ENCODE results near the gene CCL20. TPM values are rescaled to one million over a fixed set of nuclear protein-coding genes. Genes with fewer than 3 reads are reported as not detected.

CCL20 gene
- total and polyA plus RNA-seq, 2 of the 13 experiments (the other 11 are each of a cell fraction or from before 2014, with no cell fraction given), result 223 to 903 TPM

- TF ChIP-seq ZNF232 (CRISPR knock-in tag; IDR thresholded peaks at IDR 0.05; ENCODE audit: borderline replicate concordance) (no peak; the same call in 1 of the 2 replicates), KAT2B (IDR thresholded peaks at IDR 0.05; ENCODE audit: borderline replicate concordance, low read depth, low read length) (no peak), ZBTB14 (CRISPR knock-in tag; IDR thresholded peaks at IDR 0.05) (no peak), ZNF441 (CRISPR knock-in tag; IDR thresholded peaks at IDR 0.05; ENCODE audit: borderline replicate concordance) (peak; percentile 83), ZNF598 (CRISPR knock-in tag; IDR thresholded peaks at IDR 0.05; ENCODE audit: borderline replicate concordance) (peak; percentile 65; the same call in 1 of the 2 replicates), U2AF1 (optimal IDR thresholded peaks at IDR 0.05; ENCODE audit: low read depth, low read length) (no peak), ZNF430 (CRISPR knock-in tag; IDR thresholded peaks at IDR 0.05) (peak; percentile 93; the same call in 1 of the 2 replicates), TOE1 (CRISPR knock-in tag; IDR thresholded peaks at IDR 0.05) (0 out of 2 replicates have a peak, but pooled peaks have one; percentile 72), NFKBIZ (CRISPR knock-in tag; IDR thresholded peaks at IDR 0.05) (peak; percentile 100), ZNF800 (CRISPR knock-in tag; IDR thresholded peaks at IDR 0.05) (no peak), FOXP1 (IDR thresholded peaks at IDR 0.05) (peak; percentile 71; the same call in 1 of the 2 replicates), FOXP1 (CRISPR knock-in tag; IDR thresholded peaks at IDR 0.05) (peak; percentile 89), ZNF878 (CRISPR knock-in tag; IDR thresholded peaks at IDR 0.05) (peak; percentile 98), HOXA9 (CRISPR knock-in tag; IDR thresholded peaks at IDR 0.05; ENCODE audit: borderline replicate concordance) (no peak; the same call in 1 of the 2 replicates), NFRKB (IDR thresholded peaks at IDR 0.05) (no peak), HINFP (CRISPR knock-in tag; IDR thresholded peaks at IDR 0.05; ENCODE audit: low read depth) (peak; percentile 27; the same call in 1 of the 2 replicates), ZNF354B (CRISPR knock-in tag; IDR thresholded peaks at IDR 0.05) (no peak)
- TF ChIP-seq, protein P1, sequence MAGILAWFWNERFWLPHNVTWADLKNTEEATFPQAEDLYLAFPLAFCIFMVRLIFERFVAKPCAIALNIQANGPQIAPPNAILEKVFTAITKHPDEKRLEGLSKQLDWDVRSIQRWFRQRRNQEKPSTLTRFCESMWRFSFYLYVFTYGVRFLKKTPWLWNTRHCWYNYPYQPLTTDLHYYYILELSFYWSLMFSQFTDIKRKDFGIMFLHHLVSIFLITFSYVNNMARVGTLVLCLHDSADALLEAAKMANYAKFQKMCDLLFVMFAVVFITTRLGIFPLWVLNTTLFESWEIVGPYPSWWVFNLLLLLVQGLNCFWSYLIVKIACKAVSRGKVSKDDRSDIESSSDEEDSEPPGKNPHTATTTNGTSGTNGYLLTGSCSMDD (CRISPR knock-in tag; IDR thresholded peaks at IDR 0.05), result no peak
- TF ChIP-seq, protein P2, sequence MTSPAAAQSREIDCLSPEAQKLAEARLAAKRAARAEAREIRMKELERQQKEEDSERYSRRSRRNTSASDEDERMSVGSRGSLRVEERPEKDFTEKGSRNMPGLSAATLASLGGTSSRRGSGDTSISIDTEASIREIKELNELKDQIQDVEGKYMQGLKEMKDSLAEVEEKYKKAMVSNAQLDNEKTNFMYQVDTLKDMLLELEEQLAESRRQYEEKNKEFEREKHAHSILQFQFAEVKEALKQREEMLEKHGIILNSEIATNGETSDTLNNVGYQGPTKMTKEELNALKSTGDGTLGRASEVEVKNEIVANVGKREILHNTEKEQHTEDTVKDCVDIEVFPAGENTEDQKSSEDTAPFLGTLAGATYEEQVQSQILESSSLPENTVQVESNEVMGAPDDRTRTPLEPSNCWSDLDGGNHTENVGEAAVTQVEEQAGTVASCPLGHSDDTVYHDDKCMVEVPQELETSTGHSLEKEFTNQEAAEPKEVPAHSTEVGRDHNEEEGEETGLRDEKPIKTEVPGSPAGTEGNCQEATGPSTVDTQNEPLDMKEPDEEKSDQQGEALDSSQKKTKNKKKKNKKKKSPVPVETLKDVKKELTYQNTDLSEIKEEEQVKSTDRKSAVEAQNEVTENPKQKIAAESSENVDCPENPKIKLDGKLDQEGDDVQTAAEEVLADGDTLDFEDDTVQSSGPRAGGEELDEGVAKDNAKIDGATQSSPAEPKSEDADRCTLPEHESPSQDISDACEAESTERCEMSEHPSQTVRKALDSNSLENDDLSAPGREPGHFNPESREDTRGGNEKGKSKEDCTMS (CRISPR knock-in tag; conservative IDR thresholded peaks at IDR 0.05), result 0 out of 2 replicates have a peak, but pooled peaks have one; percentile 24
- TF ChIP-seq, protein P3, sequence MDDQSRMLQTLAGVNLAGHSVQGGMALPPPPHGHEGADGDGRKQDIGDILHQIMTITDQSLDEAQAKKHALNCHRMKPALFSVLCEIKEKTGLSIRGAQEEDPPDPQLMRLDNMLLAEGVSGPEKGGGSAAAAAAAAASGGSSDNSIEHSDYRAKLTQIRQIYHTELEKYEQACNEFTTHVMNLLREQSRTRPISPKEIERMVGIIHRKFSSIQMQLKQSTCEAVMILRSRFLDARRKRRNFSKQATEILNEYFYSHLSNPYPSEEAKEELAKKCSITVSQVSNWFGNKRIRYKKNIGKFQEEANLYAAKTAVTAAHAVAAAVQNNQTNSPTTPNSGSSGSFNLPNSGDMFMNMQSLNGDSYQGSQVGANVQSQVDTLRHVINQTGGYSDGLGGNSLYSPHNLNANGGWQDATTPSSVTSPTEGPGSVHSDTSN (CRISPR knock-in tag; IDR thresholded peaks at IDR 0.05; ENCODE audit: borderline replicate concordance), result no peak; the same call in 1 of the 2 replicates
Observed at GRCh38 chr2:227813562-227814353, at the start of gene CCL20 (continued).
